HG03095 (cell line): ENCODE data around the gene ARID1B.

Source experiments
- ATAC-seq: cut with Tn5 transposase; IDR thresholded peaks from one replicate; pipeline ENCODE4 v1.9.1; 2021; ENCODE audit warnings: moderate library complexity; ENCODE audit not compliant: unreplicated experiment

The ARID1B gene

GRCh38 chr6:157117431-157118095, 340.4 kb downstream of the ARID1B start:
- no peak for ATAC-seq

- no peak for ATAC-seq
Observed at GRCh38 chr6:157119502-157120027, 342.4 kb downstream of the ARID1B start.

- ATAC-seq, result no peak
Observed at GRCh38 chr6:157120534-157121232, 343.5 kb downstream of the ARID1B start.

- no peak for ATAC-seq
Observed at GRCh38 chr6:157121897-157122296, 344.7 kb downstream of the ARID1B start.

GRCh38 chr6:157123234-157123633, 346.1 kb downstream of the ARID1B start:
- no peak for ATAC-seq

GRCh38 chr6:157124485-157125254, 347.5 kb downstream of the ARID1B start:
- no peak for ATAC-seq

- no peak for ATAC-seq
Observed at GRCh38 chr6:157125531-157125930, 348.4 kb downstream of the ARID1B start.

GRCh38 chr6:157126183-157127098, 349.3 kb downstream of the ARID1B start:
- no peak for ATAC-seq

- ATAC-seq, result no peak
Observed at GRCh38 chr6:157128235-157128775, 351.1 kb downstream of the ARID1B start.

GRCh38 chr6:157131250-157131649, 354.1 kb downstream of the ARID1B start:
- ATAC-seq, result no peak

GRCh38 chr6:157133856-157134255, 356.7 kb downstream of the ARID1B start:
- ATAC-seq, result no peak

- ATAC-seq, result no peak
Observed at GRCh38 chr6:157134402-157135047, 357.3 kb downstream of the ARID1B start.

- no peak for ATAC-seq
Observed at GRCh38 chr6:157135691-157136090, 358.5 kb downstream of the ARID1B start.

GRCh38 chr6:157137501-157137900, 360.3 kb downstream of the ARID1B start:
- no peak for ATAC-seq

GRCh38 chr6:157139054-157139708, 362.0 kb downstream of the ARID1B start:
- no peak for ATAC-seq

- ATAC-seq, result no peak
Observed at GRCh38 chr6:157143171-157143889, 366.2 kb downstream of the ARID1B start.

- no peak for ATAC-seq
Observed at GRCh38 chr6:157143890-157144798, 367.0 kb downstream of the ARID1B start.
